GM12878 (cell line): ENCODE results near the gene NUB1. TPM values are rescaled to one million over a fixed set of nuclear protein-coding genes. Genes with fewer than 3 reads are reported as not detected.

Experiments used
- ATAC-seq: fragments of 200-7000 bp; cut with Tn5 transposase; 3 replicates; pipeline ENCODE4 v1.9.1; 2020; ENCODE audit warnings: mild to moderate bottlenecking, moderate library complexity
- BruUV-seq: library from RNA; stranded (reverse); fragments of 400-500 nt; replicated peaks from 2 replicates; lab custom pipeline; 2021; lab: Mats Ljungman, UMichigan
- CTCF ChIA-PET: fragments of 300-600 bp; sonication (Branson Sonifier 250); formaldehyde crosslinking; extraction: SDS; loops from one replicate; lab custom pipeline; 2021; ENCODE audit warnings: inconsistent platforms; lab: Yijun Ruan, JAX
- POLR2A ChIA-PET: fragments of 350-600 bp; formaldehyde crosslinking; extraction: SDS; loops from one replicate; lab custom pipeline; 2021; ENCODE audit warnings: inconsistent platforms; lab: Charles Lee
- RAD21 ChIA-PET: fragments of 300-600 bp; sonication (Branson Sonifier 250); formaldehyde crosslinking; loops from one replicate; lab custom pipeline; 2023; ENCODE audit warnings: antibody characterized with exemption; ENCODE audit not compliant: unreplicated experiment; lab: Charles Lee
- SMC1A ChIA-PET: fragments of 300-600 bp; sonication (Branson Sonifier 250); formaldehyde crosslinking; loops from one replicate; lab custom pipeline; 2023; ENCODE audit not compliant: unreplicated experiment, uncharacterized antibody; lab: Charles Lee
- DNase-seq: peaks from one replicate; pipeline ENCODE4 v3.0.0-alpha.2; 2011; ENCODE audit warnings: low read depth, low spot score
- FAIRE-seq: peaks from 3 replicates; lab custom pipeline; 2011; peaks lifted over from hg19 to GRCh38; lab: Jason Lieb, UNC
- H2AFZ ChIP-seq: 2 replicates; pipeline ENCODE4 v1.6.0; 2011; ENCODE audit warnings: low read depth, low read length, control low read depth; ENCODE audit not compliant: control insufficient read depth
- H3K27ac ChIP-seq: 2 replicates; pipeline ENCODE4 v1.5.1; 2011; ENCODE audit warnings: control low read depth; ENCODE audit not compliant: control insufficient read depth, insufficient read depth
- H3K27me3 ChIP-seq, 2 experiments: replicated peaks in 1 of 2; 2 replicates each; pipeline versions ENCODE4 v1.6.0 to v1.6.1; 2011; ENCODE audit warnings: low read length in 1 of 2; ENCODE audit not compliant: control insufficient read depth in 2 of 2, insufficient read depth in 2 of 2
- H3K36me3 ChIP-seq, 2 experiments: 2 replicates each; pipeline ENCODE4 v1.5.1; 2011; ENCODE audit warnings: low read length in 1 of 2; ENCODE audit not compliant: control insufficient read depth in 2 of 2, insufficient read depth in 2 of 2
- H3K4me1 ChIP-seq: 2 replicates; pipeline ENCODE4 v1.6.1; 2011; ENCODE audit warnings: mild to moderate bottlenecking, low read length, moderate library complexity, mixed read lengths; ENCODE audit not compliant: control insufficient read depth, insufficient read depth
- H3K4me2 ChIP-seq: 2 replicates; pipeline ENCODE4 v1.6.0; 2011; ENCODE audit warnings: control low read depth; ENCODE audit not compliant: control insufficient read depth, insufficient read depth
- H3K4me3 ChIP-seq: fragments of 200-600 bp; sonication (generic); 2 replicates; pipeline ENCODE4 v1.5.1; 2016
- H3K79me2 ChIP-seq: 2 replicates; pipeline ENCODE4 v1.6.0; 2011; ENCODE audit warnings: low read length; ENCODE audit not compliant: control insufficient read depth, insufficient read depth
- H3K9ac ChIP-seq: 2 replicates; pipeline ENCODE4 v1.8.0; 2011; ENCODE audit warnings: low read length, control low read depth, mixed read lengths; ENCODE audit not compliant: control insufficient read depth, insufficient read depth
- H3K9me3 ChIP-seq: replicated peaks from 3 replicates; pipeline ENCODE4 v1.5.1; 2011; ENCODE audit warnings: mild to moderate bottlenecking, low read length; ENCODE audit not compliant: control insufficient read depth, insufficient read depth
- H4K20me1 ChIP-seq: 2 replicates; pipeline ENCODE4 v1.6.0; 2011; ENCODE audit not compliant: control insufficient read depth, insufficient read depth
- CTCF ChIP-seq, 3 experiments: IDR thresholded peaks in 2 of 3; conservative IDR thresholded peaks in 1 of 3; 2 replicates each; pipeline ENCODE4 v1.5.1; 2011; ENCODE audit warnings: low read depth in 3 of 3, low read length in 3 of 3, mild to moderate bottlenecking in 3 of 3, control low read depth in 2 of 3, moderate library complexity in 2 of 3, inconsistent platforms in 1 of 3, mixed read lengths in 1 of 3; ENCODE audit not compliant: control insufficient read depth in 2 of 3, insufficient read depth in 1 of 3; ENCODE audit errors: extremely low read depth in 1 of 3
- E2F4 ChIP-seq: IDR thresholded peaks from 2 replicates; pipeline ENCODE4 v1.6.1; 2012; ENCODE audit warnings: low read depth, low read length, improper control_type of control experiment
- E4F1 ChIP-seq: fragments of 450-650 bp; IDR thresholded peaks from 2 replicates; pipeline ENCODE4 v1.6.1; 2018; ENCODE audit warnings: borderline replicate concordance, mild to moderate bottlenecking; ENCODE audit not compliant: partially characterized antibody
- EP300 ChIP-seq, 2 experiments: fragments of 150-350 bp in 1 of 2; IDR thresholded peaks; 2 replicates each; pipeline ENCODE4 v1.6.1; 2011 to 2012; ENCODE audit warnings: low read depth in 2 of 2, low read length in 2 of 2, borderline replicate concordance in 1 of 2, improper control_type of control experiment in 1 of 2, inconsistent platforms in 1 of 2; ENCODE audit not compliant: control insufficient read depth in 1 of 2
- IRF3 ChIP-seq: fragments of 450-650 bp; IDR thresholded peaks from 2 replicates; pipeline ENCODE4 v1.6.1; 2014; ENCODE audit warnings: mild to moderate bottlenecking
- IRF5 ChIP-seq: fragments of 450-650 bp; IDR thresholded peaks from 2 replicates; pipeline ENCODE4 v1.6.1; 2017; ENCODE audit warnings: borderline replicate concordance
- NFXL1 ChIP-seq: fragments of 450-650 bp; IDR thresholded peaks from 2 replicates; pipeline ENCODE4 v1.6.1; 2017; ENCODE audit warnings: antibody characterized with exemption, mild to moderate bottlenecking, borderline replicate concordance
- NR2C2 ChIP-seq: IDR thresholded peaks from 2 replicates; pipeline ENCODE4 v1.6.1; 2011; ENCODE audit warnings: borderline replicate concordance, low read depth; ENCODE audit not compliant: control insufficient read depth, insufficient read length
- PAX8 ChIP-seq: fragments of 450-650 bp; IDR thresholded peaks from 2 replicates; pipeline ENCODE4 v1.6.1; 2017; ENCODE audit warnings: mild to moderate bottlenecking, moderate library complexity
- SRF ChIP-seq, 2 experiments: IDR thresholded peaks; 2 replicates each; pipeline ENCODE4 v1.6.1; 2011; ENCODE audit warnings: low read depth in 2 of 2, low read length in 2 of 2, mild to moderate bottlenecking in 1 of 2, moderate library complexity in 1 of 2
- TARDBP ChIP-seq: IDR thresholded peaks from 2 replicates; pipeline ENCODE4 v1.6.1; 2016; ENCODE audit warnings: borderline replicate concordance
- ZZZ3 ChIP-seq: IDR thresholded peaks from 2 replicates; pipeline ENCODE4 v1.6.1; 2011; ENCODE audit warnings: low read depth; ENCODE audit not compliant: control insufficient read depth, insufficient read length
- whole genome bisulfite sequencing: methylation state at CpG from one replicate; pipeline ENCODE4 v1.1.6; 2016; ENCODE audit warnings: low lambda C conversion rate; ENCODE audit not compliant: insufficient replicate concordance, insufficient coverage; ENCODE audit errors: missing lambda C conversion rate; 5-methylcytosine and 5-hydroxymethylcytosine counted together
- in situ Hi-C: fragments of 300-500 bp; cut with MboI; formaldehyde crosslinking; loops from 9 replicates; pipeline ENCODE4 v1.14.3; 2018; ENCODE audit warnings: mixed read lengths
- intact Hi-C: fragments of 100-400 bp; cut with micrococcal nuclease; formaldehyde crosslinking; loops from one replicate; pipeline ENCODE4 v1.14.2; 2022; ENCODE audit not compliant: unreplicated experiment
- polyA plus RNA-seq, 11 experiments: library from polyadenylated mRNA; depleted of rRNA in 4 of 11; unstranded in 6 of 11; stranded (reverse) in 5 of 11; fragments of >200 nt; fragmentation: Nextera tagmentation in 4 of 11; fragmentation: Illumina TruSeq in 1 of 11; extraction: Ambion mirVana in 4 of 11; extraction: Trizol in 1 of 11; gene quantifications; 1 replicate in 1 of 11; 2 replicates in 10 of 11; pipeline versions ENCODE4 v1.2.1 to v1.2.3, GENCODE V29; 2011 to 2016; ENCODE audit warnings: inconsistent platforms in 2 of 11, missing spikeins in 2 of 11, low read depth in 1 of 11
- total RNA-seq, 4 experiments: library from RNA; depleted of rRNA in 3 of 4; stranded (reverse); fragments of >200 nt in 3 of 4; fragmentation: Illumina TruSeq in 1 of 4; extraction: Trizol in 1 of 4; gene quantifications; 2 replicates each; pipeline versions ENCODE4 v1.2.1 to v1.2.3, GENCODE V29; 2013 to 2021

The NUB1 gene
- total and polyA plus RNA-seq, 10 of the 15 experiments (the other 5 are each of a cell fraction or from before 2014, with no cell fraction given), result 24.1 to 102 (median 49.0) TPM

- intact Hi-C loops, result no loop called here
- no peak overlapping the region for H3K4me2 ChIP-seq
- no peak overlapping the region for H2AFZ ChIP-seq
- H3K4me3 ChIP-seq, result no peak overlapping the region
- DNase-seq (no peak), ATAC-seq (no peak), FAIRE-seq (no peak)
- no peaks in the 10 kb centered on the region for H3K9me3 ChIP-seq
- no peaks in the 10 kb centered on the region for H3K4me1 ChIP-seq
- ChIA-PET SMC1A (no interaction called here), POLR2A (no interaction called here), RAD21 (no interaction called here), CTCF (no interaction called here)
- no peaks in the 10 kb centered on the region for H3K79me2 ChIP-seq
- no peak overlapping the region for H3K27ac ChIP-seq
- TF ChIP-seq SRF (IDR thresholded peaks at IDR 0.05; ENCODE audit: low read depth in 2 of 2, low read length in 2 of 2), result no peak
- no peak for TF ChIP-seq E2F4
- TF ChIP-seq IRF5, result no peak
- TF ChIP-seq EP300 (IDR thresholded peaks at IDR 0.05; ENCODE audit: borderline replicate concordance in 1 of 2, control insufficient read depth in 1 of 2, low read depth in 2 of 2, low read length in 2 of 2), result no peak
- TF ChIP-seq PAX8, result no peak
- no peak for TF ChIP-seq ZZZ3
- no peak for TF ChIP-seq CTCF (IDR thresholded peaks at IDR 0.05 in 2 of 3, conservative IDR thresholded peaks at IDR 0.05 in 1 of 3; ENCODE audit: control insufficient read depth in 2 of 3, extremely low read depth in 1 of 3, insufficient read depth in 1 of 3, low read depth in 3 of 3, low read length in 3 of 3)
- no peak for TF ChIP-seq TARDBP
- no peak for TF ChIP-seq IRF3
- no peak for TF ChIP-seq NR2C2
- TF ChIP-seq E4F1, result no peak
- no peak for TF ChIP-seq NFXL1
- 86% methylated on average over 13 of the region's 15 CpGs for WGBS
- H4K20me1 ChIP-seq, result no peaks in the 10 kb centered on the region
- in situ Hi-C loops, result no loop called here
- no peak overlapping the region for H3K9ac ChIP-seq
- BruUV-seq, result no TSS peak
- no peaks in the 10 kb centered on the region for H3K27me3 ChIP-seq
- H3K36me3 ChIP-seq, result peaks cover 10 to 18% of the 10 kb centered on the region in 2 experiments
Measured at GRCh38 chr7:151374139-151374538, 32.5 kb downstream of the NUB1 start.
